Measurements from ENCODE around the gene KICS2. TPM values are rescaled to one million over a fixed set of nuclear protein-coding genes. Genes with fewer than 3 reads are reported as not detected.
A peak's percentile ranks its signal among the peaks of the same experiment; 100 is the strongest.

KICS2 gene
- polyA plus RNA-seq, 1 donor from 2014 or later, result 0.83 TPM

DNA sequence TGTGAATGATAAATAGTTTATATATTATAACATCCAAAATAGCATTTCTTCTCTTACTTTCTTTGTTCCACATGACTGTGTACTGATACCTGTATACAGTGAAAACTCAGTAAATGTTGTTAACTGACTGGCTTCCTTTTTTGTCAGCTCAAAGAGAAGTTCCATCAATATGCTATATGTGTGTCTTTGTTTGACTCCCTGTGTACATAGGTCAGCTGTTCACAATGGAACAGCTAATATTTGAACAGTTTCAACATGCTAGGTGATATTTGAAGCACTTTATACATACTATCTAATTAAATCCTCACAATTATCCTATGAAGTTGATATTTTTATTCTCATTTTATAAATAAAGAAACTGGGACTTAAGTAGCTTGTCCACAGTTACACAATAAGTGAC lies 15.3 kb upstream of the KICS2 start:
- TF ChIP-seq RAD21 (conservative IDR thresholded peaks at IDR 0.05) (no peak), TAF1 (IDR thresholded peaks at IDR 0.05; ENCODE audit: low read depth) (no peak), POLR2AphosphoS5 (IDR thresholded peaks at IDR 0.05) (no peak), EP300 (conservative IDR thresholded peaks at IDR 0.05; ENCODE audit: poor library complexity, severe bottlenecking) (no peak), SMC3 (conservative IDR thresholded peaks at IDR 0.05; ENCODE audit: poor library complexity) (no peak), EZH2 (IDR thresholded peaks at IDR 0.05; ENCODE audit: borderline replicate concordance, insufficient read depth, low read length, poor library complexity, severe bottlenecking) (no peak)
- Histone ChIP-seq H3K9me2 (ENCODE audit: insufficient read depth, low read length) (no peaks in the 10 kb centered on the region), H3K9me3 (ENCODE audit: low read length) (no peaks in the 10 kb centered on the region), H3K79me2 (replicated peaks; ENCODE audit: insufficient read depth, low read length) (no peaks in the 10 kb centered on the region), H3K9ac (ENCODE audit: low read length) (no peak overlapping the region), H2AFZ (ENCODE audit: low read depth, low read length) (no peak overlapping the region), H3F3A (ENCODE audit: insufficient read depth, low read length, poor library complexity, severe bottlenecking) (no peaks in the 10 kb centered on the region), H3K4me3 (ENCODE audit: low read length) (no peak overlapping the region), H4K20me1 (ENCODE audit: insufficient read depth) (no peaks in the 10 kb centered on the region), H3K27me3 (ENCODE audit: insufficient read depth, low read depth, low read length) (no peaks in the 10 kb centered on the region), H3K4me2 (ENCODE audit: low read length) (no peak overlapping the region), H3K36me3 (ENCODE audit: insufficient read depth, low read length) (no peaks in the 10 kb centered on the region), H3K27ac (ENCODE audit: low read length) (no peak overlapping the region)

DNA sequence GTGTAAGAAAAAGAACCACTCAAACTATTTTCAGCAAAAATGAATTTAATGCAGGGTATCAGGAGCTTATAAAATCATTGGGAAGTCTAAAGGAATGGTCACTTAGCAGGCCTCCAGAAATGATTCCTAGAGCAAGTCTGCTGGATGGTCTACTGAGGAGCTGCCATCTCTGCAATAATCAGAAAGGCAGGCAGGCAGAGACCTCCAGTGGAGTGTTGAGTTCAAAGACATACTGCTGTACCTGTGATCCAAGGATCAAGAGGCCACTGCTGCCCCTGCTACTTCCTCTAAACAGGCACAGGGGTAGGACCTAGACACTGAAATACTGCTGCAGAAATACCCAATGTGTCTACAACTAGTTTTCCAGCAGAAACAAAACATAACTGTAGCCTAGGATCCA lies 14.5 kb upstream of the KICS2 start:
- Histone ChIP-seq H3K27ac (ENCODE audit: low read length) (no peak overlapping the region), H3F3A (ENCODE audit: insufficient read depth, low read length, poor library complexity, severe bottlenecking) (no peaks in the 10 kb centered on the region), H3K36me3 (ENCODE audit: insufficient read depth, low read length) (no peaks in the 10 kb centered on the region), H3K4me3 (ENCODE audit: low read length) (no peak overlapping the region), H3K9ac (ENCODE audit: low read length) (no peak overlapping the region), H2AFZ (ENCODE audit: low read depth, low read length) (no peak overlapping the region), H3K9me3 (ENCODE audit: low read length) (no peaks in the 10 kb centered on the region), H3K27me3 (ENCODE audit: insufficient read depth, low read depth, low read length) (no peaks in the 10 kb centered on the region), H4K20me1 (ENCODE audit: insufficient read depth) (no peaks in the 10 kb centered on the region), H3K4me2 (ENCODE audit: low read length) (no peak overlapping the region), H3K9me2 (ENCODE audit: insufficient read depth, low read length) (no peaks in the 10 kb centered on the region), H3K79me2 (replicated peaks; ENCODE audit: insufficient read depth, low read length) (no peaks in the 10 kb centered on the region)
- TF ChIP-seq SMC3 (conservative IDR thresholded peaks at IDR 0.05; ENCODE audit: poor library complexity), result no peak
- TF ChIP-seq RAD21 (conservative IDR thresholded peaks at IDR 0.05), result peak; percentile 20

DNA sequence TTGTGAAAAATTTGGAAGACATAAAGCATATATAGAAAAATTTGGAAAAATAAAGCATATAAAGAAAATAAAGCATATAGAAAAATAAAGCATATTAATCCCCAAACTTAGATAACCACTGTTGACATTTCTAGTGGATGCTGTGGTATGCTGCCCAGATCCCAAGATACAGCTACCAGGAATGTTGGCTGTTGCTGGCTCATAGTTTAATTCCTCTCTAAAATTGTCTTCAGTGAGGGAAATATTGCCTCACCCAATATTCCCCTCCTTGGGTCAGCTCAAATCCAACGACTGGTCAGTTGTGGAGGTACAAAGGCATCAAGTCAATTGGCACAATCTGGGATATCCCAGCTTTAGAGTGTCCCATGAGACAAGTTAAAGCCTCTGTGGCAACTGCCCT lies 10.1 kb upstream of the KICS2 start:
- Histone ChIP-seq H3K4me3 (ENCODE audit: low read length) (no peak overlapping the region), H3K4me2 (ENCODE audit: low read length) (no peak overlapping the region), H4K20me1 (ENCODE audit: insufficient read depth) (no peaks in the 10 kb centered on the region), H3K79me2 (replicated peaks; ENCODE audit: insufficient read depth, low read length) (no peaks in the 10 kb centered on the region), H3K9me2 (ENCODE audit: insufficient read depth, low read length) (no peaks in the 10 kb centered on the region), H3K27me3 (ENCODE audit: insufficient read depth, low read depth, low read length) (no peaks in the 10 kb centered on the region), H3K36me3 (ENCODE audit: insufficient read depth, low read length) (no peaks in the 10 kb centered on the region), H3K9ac (ENCODE audit: low read length) (no peak overlapping the region), H3K27ac (ENCODE audit: low read length) (no peak overlapping the region), H3F3A (ENCODE audit: insufficient read depth, low read length, poor library complexity, severe bottlenecking) (no peaks in the 10 kb centered on the region), H2AFZ (ENCODE audit: low read depth, low read length) (no peak overlapping the region), H3K9me3 (ENCODE audit: low read length) (no peaks in the 10 kb centered on the region)
- TF ChIP-seq EZH2 (IDR thresholded peaks at IDR 0.05; ENCODE audit: borderline replicate concordance, insufficient read depth, low read length, poor library complexity, severe bottlenecking) (no peak), TAF1 (IDR thresholded peaks at IDR 0.05; ENCODE audit: low read depth) (no peak), EP300 (conservative IDR thresholded peaks at IDR 0.05; ENCODE audit: poor library complexity, severe bottlenecking) (no peak), RAD21 (conservative IDR thresholded peaks at IDR 0.05) (no peak), SMC3 (conservative IDR thresholded peaks at IDR 0.05; ENCODE audit: poor library complexity) (no peak), POLR2AphosphoS5 (IDR thresholded peaks at IDR 0.05) (no peak), MXI1 (conservative IDR thresholded peaks at IDR 0.05; ENCODE audit: poor library complexity, severe bottlenecking) (no peak)
- TF ChIP-seq, protein P1, sequence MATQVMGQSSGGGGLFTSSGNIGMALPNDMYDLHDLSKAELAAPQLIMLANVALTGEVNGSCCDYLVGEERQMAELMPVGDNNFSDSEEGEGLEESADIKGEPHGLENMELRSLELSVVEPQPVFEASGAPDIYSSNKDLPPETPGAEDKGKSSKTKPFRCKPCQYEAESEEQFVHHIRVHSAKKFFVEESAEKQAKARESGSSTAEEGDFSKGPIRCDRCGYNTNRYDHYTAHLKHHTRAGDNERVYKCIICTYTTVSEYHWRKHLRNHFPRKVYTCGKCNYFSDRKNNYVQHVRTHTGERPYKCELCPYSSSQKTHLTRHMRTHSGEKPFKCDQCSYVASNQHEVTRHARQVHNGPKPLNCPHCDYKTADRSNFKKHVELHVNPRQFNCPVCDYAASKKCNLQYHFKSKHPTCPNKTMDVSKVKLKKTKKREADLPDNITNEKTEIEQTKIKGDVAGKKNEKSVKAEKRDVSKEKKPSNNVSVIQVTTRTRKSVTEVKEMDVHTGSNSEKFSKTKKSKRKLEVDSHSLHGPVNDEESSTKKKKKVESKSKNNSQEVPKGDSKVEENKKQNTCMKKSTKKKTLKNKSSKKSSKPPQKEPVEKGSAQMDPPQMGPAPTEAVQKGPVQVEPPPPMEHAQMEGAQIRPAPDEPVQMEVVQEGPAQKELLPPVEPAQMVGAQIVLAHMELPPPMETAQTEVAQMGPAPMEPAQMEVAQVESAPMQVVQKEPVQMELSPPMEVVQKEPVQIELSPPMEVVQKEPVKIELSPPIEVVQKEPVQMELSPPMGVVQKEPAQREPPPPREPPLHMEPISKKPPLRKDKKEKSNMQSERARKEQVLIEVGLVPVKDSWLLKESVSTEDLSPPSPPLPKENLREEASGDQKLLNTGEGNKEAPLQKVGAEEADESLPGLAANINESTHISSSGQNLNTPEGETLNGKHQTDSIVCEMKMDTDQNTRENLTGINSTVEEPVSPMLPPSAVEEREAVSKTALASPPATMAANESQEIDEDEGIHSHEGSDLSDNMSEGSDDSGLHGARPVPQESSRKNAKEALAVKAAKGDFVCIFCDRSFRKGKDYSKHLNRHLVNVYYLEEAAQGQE (IDR thresholded peaks at IDR 0.05; ENCODE audit: borderline replicate concordance), result no peak
- TF ChIP-seq, protein P2, sequence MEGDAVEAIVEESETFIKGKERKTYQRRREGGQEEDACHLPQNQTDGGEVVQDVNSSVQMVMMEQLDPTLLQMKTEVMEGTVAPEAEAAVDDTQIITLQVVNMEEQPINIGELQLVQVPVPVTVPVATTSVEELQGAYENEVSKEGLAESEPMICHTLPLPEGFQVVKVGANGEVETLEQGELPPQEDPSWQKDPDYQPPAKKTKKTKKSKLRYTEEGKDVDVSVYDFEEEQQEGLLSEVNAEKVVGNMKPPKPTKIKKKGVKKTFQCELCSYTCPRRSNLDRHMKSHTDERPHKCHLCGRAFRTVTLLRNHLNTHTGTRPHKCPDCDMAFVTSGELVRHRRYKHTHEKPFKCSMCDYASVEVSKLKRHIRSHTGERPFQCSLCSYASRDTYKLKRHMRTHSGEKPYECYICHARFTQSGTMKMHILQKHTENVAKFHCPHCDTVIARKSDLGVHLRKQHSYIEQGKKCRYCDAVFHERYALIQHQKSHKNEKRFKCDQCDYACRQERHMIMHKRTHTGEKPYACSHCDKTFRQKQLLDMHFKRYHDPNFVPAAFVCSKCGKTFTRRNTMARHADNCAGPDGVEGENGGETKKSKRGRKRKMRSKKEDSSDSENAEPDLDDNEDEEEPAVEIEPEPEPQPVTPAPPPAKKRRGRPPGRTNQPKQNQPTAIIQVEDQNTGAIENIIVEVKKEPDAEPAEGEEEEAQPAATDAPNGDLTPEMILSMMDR (IDR thresholded peaks at IDR 0.05; ENCODE audit: poor library complexity, severe bottlenecking), result no peak
